ENCODE data around the gene ZNF333.
"Not testable (repeated sequence)": the region's sequence is repeated elsewhere in the genome, so short reads cannot be mapped to it uniquely, and the experiment has no call there.

The ZNF333 gene

GRCh38 chr19:14700711-14701375 is 11.0 kb downstream of the ZNF333 start:
- no peak for DNase-seq

- no peak for DNase-seq
Observed at GRCh38 chr19:14703833-14704232, 14.0 kb downstream of the ZNF333 start.

- DNase-seq, result no peak
Observed at GRCh38 chr19:14704450-14704849, 14.6 kb downstream of the ZNF333 start.

GRCh38 chr19:14715841-14716240 is 26.0 kb downstream of the ZNF333 start:
- DNase-seq, result no peak

GRCh38 chr19:14718522-14719116 is 28.8 kb downstream of the ZNF333 start:
- DNase-seq, result no peak

- no peak for DNase-seq
Observed at GRCh38 chr19:14719162-14719561, 29.3 kb downstream of the ZNF333 start.

- no peak for DNase-seq
Observed at GRCh38 chr19:14722127-14722526, 32.3 kb downstream of the ZNF333 start.

- no peak for DNase-seq
Observed at GRCh38 chr19:14728595-14728994, 38.7 kb downstream of the ZNF333 start.

GRCh38 chr19:14731200-14731599 is 41.4 kb downstream of the ZNF333 start:
- DNase-seq, result no peak

GRCh38 chr19:14732510-14732909 is 42.7 kb downstream of the ZNF333 start:
- DNase-seq, result no peak

- no peak for DNase-seq
Observed at GRCh38 chr19:14733574-14733973, 43.7 kb downstream of the ZNF333 start.

GRCh38 chr19:14735915-14736314 is 46.1 kb downstream of the ZNF333 start:
- no peak for DNase-seq

- no peak for DNase-seq
Observed at GRCh38 chr19:14746886-14747285, 57.0 kb downstream of the ZNF333 start.

- no peak for DNase-seq
Observed at GRCh38 chr19:14748601-14749000, 58.8 kb downstream of the ZNF333 start.

GRCh38 chr19:14758816-14759215 is 69.0 kb downstream of the ZNF333 start:
- no peak for DNase-seq

GRCh38 chr19:14761607-14762006 is 71.8 kb downstream of the ZNF333 start:
- DNase-seq, result no peak

- DNase-seq, result no peak
Observed at GRCh38 chr19:14762111-14762510, 72.3 kb downstream of the ZNF333 start.

- DNase-seq, result no peak
Observed at GRCh38 chr19:14763497-14764145, 73.8 kb downstream of the ZNF333 start.

GRCh38 chr19:14764401-14764800 is 74.6 kb downstream of the ZNF333 start:
- DNase-seq, result no peak

GRCh38 chr19:14765403-14765802 is 75.6 kb downstream of the ZNF333 start:
- not testable (repeated sequence) for DNase-seq

- DNase-seq, result not testable (repeated sequence)
Observed at GRCh38 chr19:14765841-14766240, 76.0 kb downstream of the ZNF333 start.

GRCh38 chr19:14767466-14767971 is 77.7 kb downstream of the ZNF333 start:
- no peak for DNase-seq

- DNase-seq, result no peak
Observed at GRCh38 chr19:14768001-14768400, 78.2 kb downstream of the ZNF333 start.

- DNase-seq, result no peak
Observed at GRCh38 chr19:14769201-14769600, 79.4 kb downstream of the ZNF333 start.

Measured in activated CD8-positive, alpha-beta memory T cell treated with anti-CD3 and anti-CD28 coated beads, Interleukin-2, amount 50 U/mL, for 4 hours (primary cell).